ENCODE measurements around the gene SURF2.
A peak's percentile ranks its signal among the peaks of the same experiment; 100 is the strongest.

SURF2 gene

GRCh38 chr9:133404454-133405002 lies 48.2 kb downstream of the SURF2 start:
- DNase-seq, result no peak

GRCh38 chr9:133405508-133406438 lies 49.4 kb downstream of the SURF2 start:
- no peak for DNase-seq

- DNase-seq, result peak; percentile 79
Observed at GRCh38 chr9:133406480-133407307, 50.3 kb downstream of the SURF2 start.

GRCh38 chr9:133408042-133408441 lies 51.7 kb downstream of the SURF2 start:
- no peak for DNase-seq

Measured in retina (tissue), 1 donor.